GM18519 (cell line): ENCODE results near the gene CCNF.
"Not testable (repeated sequence)": the region's sequence is repeated elsewhere in the genome, so short reads cannot be mapped to it uniquely, and the experiment has no call there.

Experiments
- ATAC-seq: cut with Tn5 transposase; IDR thresholded peaks from one replicate; pipeline ENCODE4 v1.9.1; 2021; ENCODE audit warnings: mild to moderate bottlenecking, moderate library complexity; ENCODE audit not compliant: unreplicated experiment, low FRiP score

CCNF gene

DNA sequence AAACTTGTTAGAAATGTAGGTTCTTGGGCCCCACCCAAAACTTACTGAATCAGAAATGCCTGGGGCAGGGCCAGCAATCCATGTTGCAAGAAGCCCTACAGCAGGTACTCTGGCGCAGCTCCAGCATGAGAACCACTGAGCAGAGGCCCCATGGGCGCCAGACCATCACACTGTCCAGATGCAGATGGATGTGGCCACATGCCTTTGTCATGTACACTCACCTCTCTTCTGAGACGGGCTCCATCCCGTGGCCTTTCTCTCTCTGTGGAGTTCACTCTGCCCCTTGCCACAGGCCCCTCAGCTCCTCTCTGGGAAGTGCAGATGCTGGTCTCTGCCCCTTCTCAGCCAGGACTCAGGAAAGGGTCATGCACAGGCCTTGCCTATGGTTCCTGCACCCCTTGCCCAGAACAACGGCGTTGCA is 2.3 kb upstream of the CCNF start:
- ATAC-seq, result no peak

DNA sequence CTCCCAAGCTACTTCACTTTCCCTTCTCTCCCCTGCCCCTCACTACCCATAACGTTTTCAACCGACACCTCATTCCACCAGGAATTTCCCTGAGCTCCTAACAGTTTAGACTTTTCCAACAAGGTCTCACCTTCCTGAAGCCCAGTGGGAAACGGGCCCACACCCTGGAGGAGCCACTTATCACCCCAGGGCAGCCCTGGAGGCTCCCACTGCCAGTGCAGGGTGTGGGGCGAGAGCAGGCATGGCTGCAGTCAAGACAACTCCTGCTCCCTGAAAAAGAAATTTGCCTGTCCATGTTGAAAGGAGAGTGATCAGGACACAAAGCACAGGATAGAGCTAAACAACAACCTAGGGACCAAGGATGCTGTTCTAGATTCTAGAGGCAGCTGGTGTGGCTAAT is 1.7 kb upstream of the CCNF start:
- ATAC-seq, result no peak

DNA sequence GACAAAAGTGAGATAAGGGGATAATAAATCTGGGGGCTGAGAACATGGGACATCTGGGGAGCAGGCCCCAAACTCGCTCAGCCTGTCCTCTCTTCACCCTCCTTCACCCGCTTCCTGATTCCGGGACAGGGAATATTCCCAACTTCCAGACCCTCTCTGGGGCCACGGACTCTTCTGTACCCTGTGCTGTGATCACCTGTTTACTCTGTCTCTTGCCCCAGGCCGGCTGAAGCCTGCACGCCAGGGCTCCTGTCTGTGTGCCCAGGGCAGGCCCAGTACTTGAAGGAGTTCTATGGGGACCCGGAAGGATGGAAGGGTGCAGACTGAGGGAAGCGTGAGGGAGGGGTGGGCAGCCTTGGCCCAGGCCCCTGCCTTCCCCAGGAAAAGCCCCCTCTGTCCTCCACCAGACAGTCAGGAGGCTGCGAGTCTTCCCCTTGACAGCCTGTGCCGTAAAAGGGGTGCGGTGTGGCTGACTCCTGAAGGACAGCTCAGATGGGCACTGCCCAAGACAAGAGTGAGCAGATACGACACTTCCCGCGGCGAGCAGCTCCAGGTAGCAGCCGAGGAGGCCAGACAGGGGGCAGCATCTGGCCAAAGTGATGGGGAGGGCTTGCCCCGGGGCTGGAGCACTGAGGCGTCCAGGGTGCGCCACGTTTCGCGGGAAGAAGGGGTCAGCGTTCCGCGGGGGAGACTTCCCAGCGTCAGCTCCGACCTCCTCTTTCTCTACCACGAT is 1.0 kb upstream of the CCNF start:
- ATAC-seq, result peak; percentile 2

DNA sequence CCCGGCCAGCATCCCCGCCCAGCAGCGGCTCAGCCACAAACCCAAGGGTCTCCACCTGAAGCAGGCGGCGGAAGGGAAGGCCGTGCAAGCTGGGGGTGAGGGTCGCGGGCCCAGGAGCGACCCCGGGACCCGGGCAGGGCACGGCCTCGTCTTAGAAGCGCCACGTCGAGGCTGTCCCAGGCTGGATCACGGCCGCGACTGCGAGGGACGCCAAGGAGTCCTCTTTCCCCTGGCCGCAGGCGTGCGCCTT is 538 bp upstream of the CCNF start:
- peak; percentile 15 for ATAC-seq

DNA sequence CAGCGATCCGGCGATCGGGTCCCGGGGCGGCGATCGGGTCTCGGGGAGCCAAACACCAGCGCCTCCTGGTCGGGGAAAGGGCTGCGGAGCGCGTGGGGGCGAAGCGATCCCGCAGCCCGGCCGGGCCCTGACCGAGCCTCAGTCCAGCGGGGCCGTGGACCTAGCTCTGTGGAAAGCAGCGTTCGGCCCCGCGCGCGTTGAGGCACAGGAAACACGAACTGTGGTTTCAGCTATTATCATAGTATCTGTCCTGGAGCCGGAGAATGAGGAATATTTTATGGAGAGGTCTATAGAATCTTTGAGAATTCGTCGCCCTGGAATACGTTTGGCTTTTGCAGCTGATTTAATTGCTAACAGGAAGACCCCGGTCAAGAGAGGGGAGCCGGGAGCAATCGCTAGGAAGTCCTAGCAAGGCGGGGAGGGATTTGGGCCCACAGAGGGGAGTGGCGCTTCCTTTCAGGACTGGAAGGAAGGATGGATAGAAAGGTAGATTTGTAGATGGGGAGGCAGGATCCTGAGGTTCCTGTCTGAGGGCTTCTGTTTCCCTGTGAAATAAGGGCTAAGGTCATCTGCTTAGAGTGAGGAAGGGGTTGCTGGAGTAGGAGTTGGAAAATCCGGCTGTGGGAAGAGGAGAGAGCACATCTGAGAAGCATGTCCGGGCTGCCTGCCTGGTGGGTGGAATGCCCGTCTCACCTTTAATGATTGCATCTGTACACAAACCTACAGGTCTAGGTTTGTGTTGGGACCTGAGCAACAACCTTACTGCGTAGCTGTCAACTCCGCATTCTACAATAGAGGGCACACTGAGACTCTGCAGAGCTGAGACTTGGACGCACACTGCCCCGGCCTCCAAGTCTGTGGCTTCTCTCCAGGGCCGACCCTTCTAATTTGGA is 770 bp downstream of the CCNF start:
- ATAC-seq, result no peak

DNA sequence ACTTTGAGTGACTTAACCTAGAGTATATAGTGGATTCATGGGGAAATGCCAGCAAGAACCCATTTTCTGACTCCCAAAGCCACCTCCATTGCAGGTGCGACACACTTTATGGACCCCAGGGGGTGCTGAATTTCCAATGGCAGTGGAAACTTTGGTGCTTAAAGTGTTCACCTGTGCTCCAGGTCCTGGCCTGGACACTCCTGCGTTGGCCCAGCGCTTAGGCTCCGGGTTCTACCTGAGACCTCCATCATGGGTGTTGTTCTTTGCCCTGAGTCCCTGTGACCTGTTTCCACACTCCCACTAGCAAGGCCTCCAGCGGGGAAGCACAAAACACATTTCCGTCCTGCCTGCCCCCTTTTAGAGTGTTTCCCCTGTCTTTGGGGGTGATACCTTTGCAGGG is 3.0 kb downstream of the CCNF start:
- no peak for ATAC-seq

DNA sequence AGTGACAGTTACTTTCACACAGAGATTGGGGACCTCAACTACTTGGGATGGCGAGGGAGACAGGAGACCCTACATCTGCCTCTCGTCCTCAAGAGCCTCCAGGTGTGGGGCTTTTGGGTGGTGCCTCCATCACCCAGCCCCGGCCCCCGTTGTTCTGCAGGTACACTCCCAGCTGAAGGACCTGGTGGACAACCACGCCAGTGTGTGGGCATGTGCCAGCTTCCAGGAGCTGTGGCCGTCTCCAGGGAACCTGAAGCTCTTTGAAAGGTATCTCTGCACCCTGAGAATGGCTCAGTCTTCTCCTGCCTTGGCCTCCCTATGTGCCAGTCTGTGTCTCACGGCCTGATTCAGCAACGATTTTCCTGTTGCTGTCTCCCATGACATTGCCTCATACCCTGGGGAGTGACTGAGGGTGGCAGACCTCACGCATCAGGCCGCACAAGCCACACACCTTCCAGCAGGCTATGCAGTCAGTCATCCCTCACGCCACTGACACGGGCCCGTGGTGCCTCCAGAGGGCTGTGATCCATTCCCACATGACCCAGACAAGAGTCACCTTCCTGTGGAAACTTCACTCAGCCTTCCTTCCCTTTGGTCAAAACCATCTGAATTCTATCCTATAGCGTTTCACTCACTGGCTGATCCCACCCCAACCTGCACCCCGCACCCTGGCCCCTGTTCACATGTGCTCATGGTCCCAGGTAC is 3.7 kb downstream of the CCNF start:
- no peak for ATAC-seq

DNA sequence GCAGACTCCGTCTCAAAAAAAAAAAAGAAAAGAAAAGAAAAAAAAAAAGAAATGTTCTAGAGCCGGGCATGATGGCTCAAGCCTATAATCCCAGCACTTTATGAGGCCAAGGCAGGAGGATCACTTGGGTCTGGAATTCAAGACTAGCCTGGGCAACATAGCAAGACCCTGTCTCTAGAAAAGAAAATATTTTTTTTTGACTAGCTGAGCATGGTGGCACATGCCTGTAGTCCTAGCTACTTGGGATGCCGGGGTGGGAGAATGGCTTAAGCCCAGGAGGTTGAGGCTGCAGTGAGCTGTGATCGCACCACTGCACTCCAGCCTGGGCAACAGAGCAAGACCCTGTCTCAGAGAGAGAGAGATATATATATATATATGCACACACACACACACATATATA is 6.0 kb downstream of the CCNF start:
- not testable (repeated sequence) for ATAC-seq

DNA sequence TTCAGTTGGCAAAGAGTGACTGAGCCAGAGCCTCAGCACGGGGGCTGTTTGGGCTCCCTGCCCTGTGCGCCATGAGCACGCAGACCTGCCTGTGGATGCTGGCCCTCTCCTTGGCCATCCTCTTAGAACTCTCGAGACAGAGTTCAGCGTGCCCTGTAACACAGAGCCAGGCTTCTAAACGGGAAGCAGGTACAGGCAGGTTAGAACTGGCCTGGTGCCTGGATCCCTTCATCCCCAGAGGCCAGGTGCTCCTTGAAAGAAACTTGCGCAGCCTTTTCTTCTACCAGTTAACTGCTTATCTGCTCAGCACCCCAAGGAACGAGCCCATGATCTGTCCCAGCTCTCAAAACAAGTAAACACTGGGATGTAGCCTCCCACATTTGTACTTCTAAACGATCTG is 6.9 kb downstream of the CCNF start:
- ATAC-seq, result no peak

DNA sequence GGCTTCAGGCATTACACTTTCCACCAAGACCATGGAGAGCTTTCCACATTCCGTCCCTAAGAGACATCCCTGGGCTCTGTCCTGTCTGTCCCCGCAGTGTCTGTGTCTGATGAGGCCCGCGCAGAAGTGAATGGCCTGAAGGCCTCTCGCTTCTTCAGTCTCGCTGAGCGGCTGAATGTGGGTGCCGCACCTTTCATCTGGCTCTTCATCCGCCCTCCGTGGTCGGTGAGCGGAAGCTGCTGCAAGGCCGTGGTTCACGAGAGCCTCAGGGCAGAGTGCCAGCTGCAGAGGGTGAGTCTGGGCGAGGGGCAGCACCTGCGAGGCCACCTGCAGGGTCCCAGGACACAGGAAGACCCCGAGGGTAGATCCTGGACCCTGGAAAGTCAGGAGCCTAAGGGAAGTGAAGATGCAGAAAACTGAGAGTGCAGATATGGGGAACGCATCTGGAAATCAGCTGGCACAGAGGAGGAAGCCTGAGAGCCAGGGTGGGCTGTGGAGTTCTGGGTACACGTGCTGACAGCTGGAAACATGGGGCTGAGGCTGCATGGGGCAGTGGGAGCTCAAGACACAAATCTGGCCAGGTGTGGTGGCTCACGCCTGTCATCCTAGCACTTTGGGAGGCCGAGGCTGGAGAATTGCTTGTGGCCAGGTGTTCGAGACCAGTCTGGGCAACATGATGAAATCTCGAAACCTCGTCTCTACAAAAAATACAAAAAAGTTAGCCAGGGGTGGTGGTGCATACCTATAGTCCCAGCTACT is 8.0 kb downstream of the CCNF start:
- ATAC-seq, result no peak

DNA sequence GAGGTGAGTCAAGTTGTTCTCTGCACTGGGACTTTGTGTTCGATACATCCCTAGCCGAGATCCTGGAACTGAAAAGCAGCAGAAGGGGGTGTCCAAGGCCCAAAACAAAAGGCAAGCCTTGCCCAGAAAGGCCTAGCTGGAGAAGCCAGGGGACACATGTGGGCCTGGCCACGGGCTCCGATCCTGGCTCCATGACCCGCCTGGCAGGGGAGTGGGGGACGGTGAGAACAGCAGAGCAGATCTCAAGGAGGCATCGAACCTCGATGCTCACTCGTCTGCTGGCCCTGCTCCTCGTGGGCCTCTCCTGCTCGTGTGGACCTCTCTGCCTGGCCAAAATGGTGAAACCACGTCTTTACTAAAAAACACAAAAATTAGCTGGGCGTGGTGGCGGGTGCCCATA is 8.9 kb downstream of the CCNF start:
- ATAC-seq, result no peak

DNA sequence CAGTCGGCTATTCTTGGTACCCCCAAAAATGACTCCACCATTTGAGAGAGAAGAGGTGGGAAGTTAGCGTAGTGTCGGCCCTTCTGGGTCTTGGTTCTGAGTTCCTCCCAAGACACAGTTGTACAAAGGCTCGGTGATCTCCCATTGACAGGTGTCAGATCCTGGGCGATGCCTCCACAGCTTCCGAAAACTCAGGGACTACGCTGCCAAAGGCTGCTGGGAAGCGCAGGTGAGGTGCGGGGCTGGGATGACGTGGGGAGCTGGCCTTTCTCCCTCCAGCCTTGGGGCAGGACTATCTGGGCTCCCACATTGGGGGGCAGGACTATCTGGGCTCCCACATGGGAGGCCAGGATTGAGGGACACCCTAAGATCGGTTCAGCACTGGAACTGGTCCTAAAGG is 10.4 kb downstream of the CCNF start:
- ATAC-seq, result no peak

DNA sequence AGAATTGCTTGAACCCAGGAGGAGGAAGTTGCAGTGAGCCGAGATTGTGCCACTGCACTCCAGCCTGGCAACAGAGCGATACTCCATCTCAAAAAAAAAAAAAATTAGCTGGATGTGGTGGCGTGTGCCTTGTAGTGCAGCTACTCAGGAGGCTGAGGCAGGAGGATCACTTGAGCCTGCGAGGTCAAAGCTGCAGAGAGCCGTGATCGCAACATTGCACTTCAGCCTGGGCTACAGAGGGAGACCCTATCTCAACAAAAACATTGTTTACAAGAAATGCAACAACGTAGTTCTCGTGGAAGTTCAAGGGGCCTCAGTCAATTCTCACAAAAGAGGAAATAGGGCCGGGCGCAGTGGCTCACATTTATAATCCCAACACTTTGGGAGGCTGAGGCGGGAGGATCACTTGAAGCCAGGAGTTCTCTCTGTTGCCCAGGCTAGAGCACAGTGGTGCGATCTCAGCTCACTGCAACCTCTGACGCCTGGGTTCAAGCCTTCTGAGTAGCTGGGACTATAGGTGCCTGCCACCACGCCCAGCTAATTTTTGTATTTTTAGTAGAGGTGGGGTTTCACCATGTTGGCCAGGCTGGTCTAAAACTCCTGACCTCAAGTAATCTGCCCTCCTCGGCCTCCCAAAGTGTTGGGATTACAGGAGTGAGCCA is 12.0 kb downstream of the CCNF start:
- ATAC-seq, result not testable (repeated sequence)

DNA sequence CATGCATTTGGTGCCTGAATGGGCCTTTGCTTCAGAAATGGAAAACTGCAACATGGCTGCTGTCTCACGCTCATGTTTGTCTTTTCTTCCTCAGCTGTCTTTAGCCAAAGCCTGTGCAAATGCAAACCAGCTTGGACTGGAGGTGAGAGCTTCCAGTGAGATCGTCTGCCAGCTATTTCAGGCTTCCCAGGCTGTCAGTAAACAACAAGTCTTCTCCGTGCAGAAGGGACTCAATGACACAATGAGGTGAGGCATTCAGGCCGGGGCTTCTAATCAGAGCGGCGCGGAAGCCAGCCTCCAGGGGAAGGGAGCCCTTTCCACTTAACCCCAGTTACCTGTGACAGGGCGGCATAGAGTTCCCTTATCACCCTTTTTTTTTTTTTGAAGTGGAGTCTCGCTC is 14.3 kb downstream of the CCNF start:
- ATAC-seq, result no peak

DNA sequence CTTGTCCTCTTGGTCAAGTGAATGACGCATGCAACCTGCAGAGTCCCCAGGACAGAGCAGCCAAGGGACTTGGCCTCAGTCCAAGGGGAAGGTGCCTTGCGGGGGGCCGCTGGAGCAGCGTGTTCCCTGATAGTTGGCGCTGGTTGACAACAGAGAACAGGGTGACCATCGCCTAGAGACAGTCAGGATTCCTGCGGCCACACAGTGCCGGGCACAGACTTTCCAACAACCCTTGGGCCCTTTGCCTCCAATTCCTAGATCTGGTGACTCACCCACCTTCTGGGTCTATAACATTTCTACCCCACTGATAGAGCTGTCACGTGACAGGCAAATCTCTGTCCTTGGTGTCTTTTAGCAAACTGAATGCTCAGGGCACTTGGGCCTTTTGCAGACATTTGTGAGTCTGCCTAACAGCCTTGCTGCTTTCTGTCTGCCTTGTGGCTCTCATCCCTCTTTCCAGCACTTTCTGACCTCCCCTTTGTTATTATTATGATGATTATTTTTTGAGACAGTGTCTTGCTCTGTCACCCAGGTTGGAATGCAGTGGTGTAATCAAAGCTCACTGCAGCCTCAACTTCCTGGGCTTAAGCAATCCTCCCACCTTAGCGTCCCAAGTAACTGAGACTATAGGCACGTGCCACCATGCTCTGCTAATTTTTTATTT is 18.8 kb downstream of the CCNF start:
- ATAC-seq, result no peak

DNA sequence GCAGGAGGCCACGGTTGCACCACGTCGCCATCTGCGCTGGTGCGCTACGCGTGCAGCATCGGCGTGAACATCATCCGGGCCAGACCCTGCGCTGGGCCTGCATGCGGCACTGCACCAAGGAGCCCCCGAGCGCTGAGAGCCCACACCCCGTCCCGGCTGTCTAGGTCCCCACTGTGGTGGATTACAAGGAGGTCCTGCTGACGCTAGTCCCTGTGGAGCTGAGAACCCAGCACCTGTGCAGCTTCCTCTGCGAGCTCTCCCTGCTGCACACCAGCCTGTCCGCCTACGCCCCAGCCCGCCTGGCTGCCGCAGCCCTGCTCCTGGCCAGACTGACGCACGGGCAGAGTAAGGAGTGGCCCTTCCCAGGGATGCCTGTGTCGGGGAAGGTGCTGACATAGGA is 19.9 kb downstream of the CCNF start:
- ATAC-seq, result no peak

DNA sequence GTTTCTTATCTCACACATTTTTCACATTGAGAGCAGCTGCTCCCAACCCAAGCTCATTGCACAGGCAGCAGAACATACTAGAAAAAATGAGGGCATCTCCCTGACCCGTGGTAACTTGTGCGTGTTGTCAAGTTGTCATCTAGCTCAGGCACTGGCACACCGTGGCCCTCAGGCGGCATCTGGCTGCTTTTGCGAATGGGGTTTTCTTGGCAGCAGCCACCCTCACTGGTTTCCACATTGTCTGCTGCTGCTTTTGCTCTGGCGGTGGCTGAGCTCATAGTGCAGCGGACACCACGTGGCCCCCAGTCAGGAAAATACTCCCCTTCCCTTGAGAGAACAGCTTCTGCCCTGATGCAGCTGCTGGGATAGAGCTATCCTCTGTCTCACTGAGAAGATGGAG is 21.3 kb downstream of the CCNF start:
- ATAC-seq, result no peak

DNA sequence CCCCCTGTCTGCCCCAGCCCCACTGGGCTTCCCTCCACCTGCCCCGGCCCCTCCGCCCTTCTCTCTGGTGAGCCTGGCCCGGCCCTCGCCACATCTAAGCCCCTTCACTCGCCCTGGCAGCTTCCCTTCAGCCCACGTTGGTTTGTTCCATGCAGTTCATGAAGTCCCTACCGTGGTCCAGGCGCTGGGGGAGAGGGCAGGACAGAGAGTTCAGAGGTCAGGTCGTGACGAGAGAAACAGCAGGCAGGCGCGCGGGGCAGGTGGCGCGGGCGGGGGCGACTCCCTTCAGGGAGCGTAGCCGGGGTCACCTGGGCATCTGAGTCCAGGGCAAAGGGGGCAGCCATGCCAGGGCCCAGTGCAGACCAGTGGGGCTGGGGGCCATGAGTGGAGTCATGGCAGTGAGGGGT is 21.7 kb downstream of the CCNF start:
- no peak for ATAC-seq

DNA sequence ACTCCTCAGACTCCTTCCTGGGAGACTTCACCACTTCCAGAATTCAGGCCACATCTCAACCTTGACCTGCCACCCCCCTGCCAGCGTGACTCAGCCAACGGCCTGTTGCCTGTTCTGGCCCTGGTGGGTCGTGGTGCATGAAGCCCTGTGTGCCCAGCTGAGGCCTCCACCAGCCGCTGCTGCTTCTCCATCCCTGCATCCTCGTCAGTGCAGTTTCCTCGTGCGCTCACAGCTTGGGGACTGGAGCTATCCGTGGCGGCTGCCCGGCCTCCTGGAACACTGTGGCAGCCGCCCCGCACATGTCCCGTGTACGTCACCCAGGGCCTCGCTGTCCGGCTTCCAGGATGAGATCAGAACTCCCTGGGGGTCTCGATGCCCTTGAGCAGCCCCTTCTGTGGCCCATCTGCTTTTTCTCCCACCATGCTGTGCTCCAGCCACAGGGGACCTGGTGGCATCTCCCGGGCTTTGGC is 22.6 kb downstream of the CCNF start:
- no peak for ATAC-seq

DNA sequence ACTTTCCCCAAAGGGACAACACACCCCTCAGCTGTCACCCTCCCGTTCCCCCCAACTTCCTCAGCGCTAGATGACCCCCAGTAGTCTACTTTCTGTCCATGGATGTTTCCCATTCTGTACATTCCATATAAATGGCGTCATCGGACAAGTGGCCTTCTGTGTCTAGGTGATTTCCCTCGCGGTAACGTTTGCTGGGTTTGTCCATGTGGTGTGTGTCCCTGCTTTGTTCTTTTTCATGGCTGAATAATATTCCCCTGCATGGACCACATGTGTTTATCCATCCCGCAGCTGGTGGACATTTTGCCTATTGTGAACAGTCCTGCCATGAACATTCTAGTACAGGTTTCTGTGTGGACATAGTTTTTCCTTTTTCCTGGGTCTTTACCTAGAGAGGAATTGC is 23.4 kb downstream of the CCNF start:
- ATAC-seq, result no peak
